PFSK-1 (cell line): ENCODE results near the gene NME8.

Source experiments
- POLR2AphosphoS5 ChIP-seq: IDR thresholded peaks from 2 replicates; pipeline ENCODE4 v1.6.1; 2012; ENCODE audit warnings: low read depth, mild to moderate bottlenecking, control low read depth, low read length, moderate library complexity
- SIN3A ChIP-seq: IDR thresholded peaks from 2 replicates; pipeline ENCODE4 v1.6.1; 2012; ENCODE audit warnings: mild to moderate bottlenecking, low read length, moderate library complexity, borderline replicate concordance; ENCODE audit not compliant: insufficient read depth
- TAF1 ChIP-seq: IDR thresholded peaks from 2 replicates; pipeline ENCODE4 v1.6.1; 2012; ENCODE audit warnings: low read length, control low read depth, borderline replicate concordance; ENCODE audit not compliant: insufficient read depth

GRCh38 chr7:37817996-37818720 is 30.2 kb upstream of the NME8 start:
- TF ChIP-seq POLR2AphosphoS5 (no peak), TAF1 (no peak), SIN3A (no peak)
